Right lung (tissue), 5 donors: ENCODE results near the gene NEDD4. TPM values are rescaled to one million over a fixed set of nuclear protein-coding genes. Genes with fewer than 3 reads are reported as not detected.

ENCODE experiments used
- DNase-seq, 2 donors: peaks; one replicate each; pipeline ENCODE4 v3.0.0-alpha.2; 2013
- polyA plus RNA-seq, 5 donors: library from polyadenylated mRNA; unstranded; fragments of 120-200 nt; gene quantifications; one replicate each; pipeline versions ENCODE4 v1.2.1 to v1.2.3, GENCODE V29; 2013; ENCODE audit warnings: inconsistent platforms in 1 of 5, low replicate concordance in 1 of 5; ENCODE audit not compliant: insufficient read length in 5 of 5, insufficient read depth in 1 of 5

NEDD4 gene
- polyA plus RNA-seq, 5 donors: 11.1 to 20.7 (median 18.1) TPM

- DNase-seq: no peak
These were observed 209.1 kb downstream of the NEDD4 start for GRCh38 chr15:55784286-55784685.

- DNase-seq: no peak
These were observed 210.5 kb downstream of the NEDD4 start for GRCh38 chr15:55782901-55783300.

DNA sequence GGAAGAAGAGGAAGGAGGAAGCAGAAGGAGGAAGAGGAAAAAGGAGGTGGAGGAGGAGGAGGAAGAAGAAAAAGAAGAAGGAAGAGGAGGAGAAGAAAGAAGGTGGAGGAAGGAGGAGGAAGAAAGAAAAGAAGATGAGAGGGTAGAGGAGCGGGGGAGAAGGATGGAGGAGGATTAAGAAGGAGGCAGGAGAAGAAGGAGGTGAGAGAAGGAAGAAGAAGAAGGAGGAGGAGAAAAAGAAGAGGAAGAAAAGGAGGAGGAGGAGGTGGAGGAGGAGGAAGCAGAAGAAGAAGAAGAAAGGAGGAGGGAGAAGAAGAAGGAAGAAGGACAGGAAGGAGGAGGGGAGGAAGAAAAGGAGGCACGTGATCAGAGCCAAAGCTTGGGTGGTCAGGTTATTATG lies 213.1 kb downstream of the NEDD4 start:
- no peak for DNase-seq

- DNase-seq: no peak
These were observed 214.5 kb downstream of the NEDD4 start for GRCh38 chr15:55778932-55779331.
